SK-N-SH (cell line): ENCODE data around the gene DUSP1. TPM values are rescaled to one million over a fixed set of nuclear protein-coding genes. Genes with fewer than 3 reads are reported as not detected.

ENCODE experiments used
- CTCF ChIA-PET: fragments of 300-600, 350-600 bp; formaldehyde crosslinking; extraction: SDS; loops from one replicate; lab custom pipeline; 2021; lab: Yijun Ruan, JAX
- POLR2A ChIA-PET: fragments of 350-600 bp; sonication (Branson Sonifier 250); formaldehyde crosslinking; extraction: SDS; loops from one replicate; lab custom pipeline; 2020; ENCODE audit warnings: antibody characterized with exemption, inconsistent platforms; lab: Yijun Ruan, JAX
- DNase-seq: peaks from one replicate; pipeline ENCODE4 v3.0.0; 2012
- H2AFZ ChIP-seq: fragments of 200-600 bp; sonication (generic); 2 replicates; pipeline ENCODE4 v1.8.1; 2016; ENCODE audit warnings: antibody characterized with exemption, mild to moderate bottlenecking, low read depth
- H3F3A ChIP-seq: fragments of 200-600 bp; sonication (generic); replicated peaks from 2 replicates; pipeline ENCODE3; 2016; ENCODE audit warnings: antibody characterized with exemption, mild to moderate bottlenecking; ENCODE audit not compliant: insufficient read depth
- H3K27ac ChIP-seq, 2 experiments: fragments of 200-500 bp in 1 of 2; fragments of 200-600 bp in 1 of 2; sonication (Bioruptor generic) in 1 of 2; sonication (generic), shearing (Covaris generic) in 1 of 2; 2 replicates each; pipeline versions ENCODE4 v1.5.1 to v1.6.1; 2014 to 2016; ENCODE audit warnings: low read depth in 2 of 2, inconsistent platforms in 1 of 2, low read length in 1 of 2, mild to moderate bottlenecking in 1 of 2, mixed read lengths in 1 of 2
- H3K27me3 ChIP-seq: fragments of 200-600 bp; sonication (generic), shearing (Covaris generic); 2 replicates; pipeline ENCODE4 v1.6.1; 2016; ENCODE audit warnings: mixed run types; ENCODE audit not compliant: insufficient read depth
- H3K36me3 ChIP-seq, 2 experiments: fragments of 200-500 bp in 1 of 2; fragments of 200-600 bp in 1 of 2; sonication (Bioruptor generic) in 1 of 2; sonication (generic) in 1 of 2; replicated peaks in 1 of 2; 2 replicates each; pipeline versions ENCODE3 to v1.5.1; 2014 to 2016; ENCODE audit warnings: low read length in 1 of 2, mild to moderate bottlenecking in 1 of 2; ENCODE audit not compliant: insufficient read depth in 2 of 2, control insufficient read depth in 1 of 2
- H3K4me1 ChIP-seq, 2 experiments: fragments of 200-500 bp in 1 of 2; fragments of 200-600 bp in 1 of 2; sonication (Bioruptor generic) in 1 of 2; sonication (generic), shearing (Covaris generic) in 1 of 2; 2 replicates each; pipeline versions ENCODE4 v1.5.1 to v1.6.1; 2014 to 2016; ENCODE audit warnings: low read depth in 1 of 2, low read length in 1 of 2, mixed run types in 1 of 2; ENCODE audit not compliant: insufficient read depth in 2 of 2, control insufficient read depth in 1 of 2
- H3K4me2 ChIP-seq: fragments of 200-600 bp; sonication (generic), shearing (Covaris generic); 2 replicates; pipeline ENCODE4 v1.6.1; 2017; ENCODE audit warnings: mixed run types
- H3K4me3 ChIP-seq, 2 experiments: fragments of 200-500 bp in 1 of 2; fragments of 200-600 bp in 1 of 2; sonication (Bioruptor generic) in 1 of 2; sonication (generic), shearing (Covaris generic) in 1 of 2; 2 replicates each; pipeline versions ENCODE4 v1.5.1 to v1.8.1; 2014 to 2016; ENCODE audit warnings: low read depth in 2 of 2, inconsistent platforms in 1 of 2, low read length in 1 of 2, mild to moderate bottlenecking in 1 of 2, mixed read lengths in 1 of 2, moderate library complexity in 1 of 2
- H3K79me2 ChIP-seq: fragments of 200-600 bp; sonication (generic); 2 replicates; pipeline ENCODE4 v1.8.1; 2017; ENCODE audit warnings: mild to moderate bottlenecking; ENCODE audit not compliant: insufficient read depth
- H3K9ac ChIP-seq: fragments of 200-600 bp; sonication (generic); 2 replicates; pipeline ENCODE4 v1.6.1; 2017; ENCODE audit warnings: mixed run types
- H3K9me2 ChIP-seq: fragments of 200-600 bp; sonication (generic); 2 replicates; pipeline ENCODE4 v1.6.1; 2017; ENCODE audit warnings: mixed run types
- H3K9me3 ChIP-seq: fragments of 200-600 bp; sonication (generic); 2 replicates; pipeline ENCODE4 v1.6.1; 2017; ENCODE audit warnings: mixed run types, mild to moderate bottlenecking, moderate library complexity
- H4K20me1 ChIP-seq: fragments of 200-600 bp; sonication (generic); 2 replicates; pipeline ENCODE4 v1.6.1; 2017; ENCODE audit warnings: mild to moderate bottlenecking, mixed run types; ENCODE audit not compliant: insufficient read depth
- ELF1 ChIP-seq: IDR thresholded peaks from 2 replicates; pipeline ENCODE4 v1.4.0; 2012
- FOSL2 ChIP-seq: IDR thresholded peaks from 2 replicates; pipeline ENCODE4 v1.4.0; 2012; ENCODE audit warnings: low read depth, mild to moderate bottlenecking, moderate library complexity, borderline replicate concordance
- FOXM1 ChIP-seq: IDR thresholded peaks from 2 replicates; pipeline ENCODE4 v1.4.0; 2012; ENCODE audit warnings: low read depth, mild to moderate bottlenecking
- MXI1 ChIP-seq: IDR thresholded peaks from 2 replicates; pipeline ENCODE4 v1.6.1; 2012; ENCODE audit warnings: mild to moderate bottlenecking, low read depth, low read length, improper control_type of control experiment
- REST ChIP-seq: IDR thresholded peaks from 2 replicates; pipeline ENCODE4 v1.6.1; 2012; ENCODE audit warnings: mild to moderate bottlenecking, low read depth, low read length, moderate library complexity
- RFX5 ChIP-seq: IDR thresholded peaks from 2 replicates; pipeline ENCODE4 v1.6.1; 2012; ENCODE audit warnings: mild to moderate bottlenecking, improper control_type of control experiment, low read length
- SIN3A ChIP-seq: IDR thresholded peaks from 2 replicates; pipeline ENCODE4 v1.6.1; 2012; ENCODE audit warnings: low read depth, mild to moderate bottlenecking, low read length, moderate library complexity, borderline replicate concordance
- SMC3 ChIP-seq: IDR thresholded peaks from 2 replicates; pipeline ENCODE4 v1.6.1; 2012; ENCODE audit warnings: low read depth, low read length, improper control_type of control experiment
- TAF1 ChIP-seq: IDR thresholded peaks from 2 replicates; pipeline ENCODE4 v1.6.1; 2012; ENCODE audit warnings: low read depth, mild to moderate bottlenecking, low read length, moderate library complexity, borderline replicate concordance
- TCF12 ChIP-seq: IDR thresholded peaks from 2 replicates; pipeline ENCODE4 v1.4.0; 2012
- TEAD4 ChIP-seq: IDR thresholded peaks from 2 replicates; pipeline ENCODE4 v1.4.0; 2012; ENCODE audit warnings: mild to moderate bottlenecking, borderline replicate concordance; ENCODE audit not compliant: insufficient read depth
- USF1 ChIP-seq: IDR thresholded peaks from 2 replicates; pipeline ENCODE4 v1.4.0; 2012; ENCODE audit warnings: low read depth, borderline replicate concordance
- YY1 ChIP-seq: IDR thresholded peaks from 2 replicates; pipeline ENCODE4 v1.4.0; 2012; ENCODE audit warnings: low read depth, mild to moderate bottlenecking
- WGBS: methylation state at CpG from one replicate; pipeline ENCODE4 v1.1.6; 2017; ENCODE audit warnings: low lambda C conversion rate; 5-methylcytosine and 5-hydroxymethylcytosine counted together
- polyA plus RNA-seq, 3 experiments: library from polyadenylated mRNA; depleted of rRNA; stranded (reverse); fragments of >200 nt; gene quantifications; 2 replicates each; pipeline ENCODE4 v1.2.3, GENCODE V29; 2012

DUSP1 gene
- polyA plus RNA-seq, 1 of the 3 experiments (the other 2 are of a cell fraction) = 455 TPM

GRCh38 chr5:172744123-172745104, 26.6 kb downstream of the DUSP1 start:
- Histone ChIP-seq H4K20me1 (no peaks in the 10 kb centered on the region), H3K36me3 (no peaks in the 10 kb centered on the region), H3F3A (peaks cover 5% of the 10 kb centered on the region), H3K9me3 (no peaks in the 10 kb centered on the region), H3K9ac (no peak overlapping the region), H3K4me3 (no peak overlapping the region), H3K27me3 (no peaks in the 10 kb centered on the region), H3K79me2 (no peaks in the 10 kb centered on the region), H3K4me1 (peaks cover 0 to 8% of the 10 kb centered on the region in 2 experiments; a peak in 3 of 4 replicates), H3K27ac (no peak overlapping the region), H2AFZ (no peak overlapping the region), H3K4me2 (no peak overlapping the region), H3K9me2 (no peaks in the 10 kb centered on the region)
- DNase-seq = no peak
- WGBS = 73% methylated on average over 9 of the region's 12 CpGs
- POLR2A ChIA-PET = no interaction called here
- CTCF ChIA-PET = no interaction called here
- TF ChIP-seq YY1 (no peak), FOXM1 (no peak), TEAD4 (no peak), SIN3A (no peak), TCF12 (no peak), FOSL2 (no peak), TAF1 (no peak), USF1 (no peak), REST (no peak), MXI1 (no peak), ELF1 (no peak), RFX5 (no peak), SMC3 (no peak)
